SU-DHL-6 (cell line): ENCODE measurements around the gene UBE2G2.

Experiments
- H2AFZ ChIP-seq: fragments of 200-600 bp; sonication (generic); 2 replicates; pipeline ENCODE4 v1.6.1; 2014; ENCODE audit warnings: low read depth, mild to moderate bottlenecking, moderate library complexity, mixed read lengths, antibody characterized with exemption, low read length; ENCODE audit not compliant: severe bottlenecking
- H3F3A ChIP-seq: fragments of 200-600 bp; shearing (Covaris generic); 2 replicates; pipeline ENCODE4 v1.6.0; 2016; ENCODE audit warnings: antibody characterized with exemption, mild to moderate bottlenecking; ENCODE audit not compliant: insufficient read depth
- H3K27ac ChIP-seq: fragments of 200-600 bp; sonication (generic); 2 replicates; pipeline ENCODE4 v1.5.1; 2016; ENCODE audit warnings: low read depth, mild to moderate bottlenecking, low read length, moderate library complexity, mixed read lengths
- H3K27me3 ChIP-seq: fragments of 200-600 bp; sonication (generic), shearing (Covaris generic); 2 replicates; pipeline ENCODE4 v1.6.0; 2014; ENCODE audit warnings: mild to moderate bottlenecking, low read length
- H3K36me3 ChIP-seq: fragments of 200-600 bp; sonication (generic); 2 replicates; pipeline ENCODE4 v1.6.1; 2014; ENCODE audit warnings: mild to moderate bottlenecking, low read length, mixed read lengths
- H3K4me2 ChIP-seq: fragments of 300-600, 200-600 bp; shearing (Covaris generic), sonication (generic); 2 replicates; pipeline ENCODE4 v1.6.0; 2014; ENCODE audit warnings: low read length, low read depth, mild to moderate bottlenecking; ENCODE audit not compliant: poor library complexity, severe bottlenecking
- H3K4me3 ChIP-seq: fragments of 200-600 bp; sonication (generic); 2 replicates; pipeline ENCODE4 v1.5.1; 2014; ENCODE audit warnings: antibody characterized with exemption, low read length, mild to moderate bottlenecking, mixed read lengths; ENCODE audit not compliant: insufficient read depth, poor library complexity, severe bottlenecking
- H3K79me2 ChIP-seq: fragments of 200-600 bp; sonication (generic); 2 replicates; pipeline ENCODE4 v1.6.1; 2014; ENCODE audit warnings: mild to moderate bottlenecking, low read length, moderate library complexity; ENCODE audit not compliant: insufficient read depth
- H3K9ac ChIP-seq: fragments of 200-600 bp; sonication (generic); 2 replicates; pipeline ENCODE4 v1.7.0; 2014; ENCODE audit warnings: mild to moderate bottlenecking, low read length
- H3K9me2 ChIP-seq: fragments of 200-600 bp; sonication (generic); replicated peaks from 2 replicates; pipeline ENCODE4 v1.6.1; 2014; ENCODE audit warnings: low read length; ENCODE audit not compliant: insufficient read depth
- H3K9me3 ChIP-seq: fragments of 200-600 bp; sonication (generic); 2 replicates; pipeline ENCODE4 v1.6.1; 2014; ENCODE audit warnings: low read length, mixed read lengths; ENCODE audit not compliant: insufficient read depth
- H4K20me1 ChIP-seq: fragments of 200-600 bp; sonication (generic); 2 replicates; pipeline ENCODE4 v1.6.1; 2014; ENCODE audit warnings: low read depth, mild to moderate bottlenecking, antibody characterized with exemption, low read length, moderate library complexity, mixed read lengths
- EZH2phosphoT487 ChIP-seq: fragments of 200-600 bp; sonication (generic), shearing (Covaris generic); conservative IDR thresholded peaks from 2 replicates; pipeline ENCODE4 v1.6.1; 2018; ENCODE audit warnings: mild to moderate bottlenecking, antibody characterized with exemption, low read length, moderate library complexity, mixed read lengths
- TF ChIP-seq, protein P1 (sequence below): fragments of 200-600 bp; sonication (generic); IDR thresholded peaks from one replicate; pipeline ENCODE4 v1.5.1; 2017; ENCODE audit warnings: antibody characterized with exemption, mild to moderate bottlenecking, low read length, moderate library complexity; ENCODE audit not compliant: insufficient read depth, poor library complexity, severe bottlenecking

The UBE2G2 gene

DNA sequence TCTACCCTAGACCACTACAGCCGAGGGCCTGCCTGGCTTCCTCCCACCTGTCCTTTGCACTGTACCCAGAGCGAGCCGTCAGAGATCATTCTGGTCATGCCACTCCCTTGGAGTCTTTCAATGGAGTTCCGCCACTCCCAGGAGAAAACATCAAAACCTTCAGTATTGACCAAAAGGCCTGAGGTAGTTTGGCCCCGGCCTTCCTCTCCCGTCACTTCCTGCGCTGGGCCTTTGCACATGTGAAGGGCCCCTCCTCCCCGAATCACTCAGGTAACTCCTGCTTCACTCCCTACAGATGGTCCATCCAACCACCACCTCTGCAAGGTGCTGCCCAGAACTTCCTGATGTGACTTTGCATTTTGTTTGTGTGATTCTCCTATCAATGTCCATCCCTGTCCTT lies 26.6 kb downstream of the UBE2G2 start:
- H3K36me3 ChIP-seq = peaks cover 9% of the 10 kb centered on the region; the same call in 1 of the 2 replicates
- H3K27ac ChIP-seq = no peak overlapping the region
- no peaks in the 10 kb centered on the region for H3K9me2 ChIP-seq
- no peaks in the 10 kb centered on the region for H3K9me3 ChIP-seq
- no peaks in the 10 kb centered on the region for H3K27me3 ChIP-seq
- H3F3A ChIP-seq = 0 out of 2 replicates have a peak, but pooled peaks cover 2% of the 10 kb centered on the region
- 0 out of 2 replicates have a peak, but pooled peaks cover 7% of the 10 kb centered on the region for H4K20me1 ChIP-seq
- H3K4me3 ChIP-seq = no peak overlapping the region
- no peak for TF ChIP-seq EZH2phosphoT487
- H3K79me2 ChIP-seq = peaks cover 19% of the 10 kb centered on the region
- H3K9ac ChIP-seq = no peak overlapping the region
- no peak overlapping the region for H3K4me2 ChIP-seq
- H2AFZ ChIP-seq = no peak overlapping the region

DNA sequence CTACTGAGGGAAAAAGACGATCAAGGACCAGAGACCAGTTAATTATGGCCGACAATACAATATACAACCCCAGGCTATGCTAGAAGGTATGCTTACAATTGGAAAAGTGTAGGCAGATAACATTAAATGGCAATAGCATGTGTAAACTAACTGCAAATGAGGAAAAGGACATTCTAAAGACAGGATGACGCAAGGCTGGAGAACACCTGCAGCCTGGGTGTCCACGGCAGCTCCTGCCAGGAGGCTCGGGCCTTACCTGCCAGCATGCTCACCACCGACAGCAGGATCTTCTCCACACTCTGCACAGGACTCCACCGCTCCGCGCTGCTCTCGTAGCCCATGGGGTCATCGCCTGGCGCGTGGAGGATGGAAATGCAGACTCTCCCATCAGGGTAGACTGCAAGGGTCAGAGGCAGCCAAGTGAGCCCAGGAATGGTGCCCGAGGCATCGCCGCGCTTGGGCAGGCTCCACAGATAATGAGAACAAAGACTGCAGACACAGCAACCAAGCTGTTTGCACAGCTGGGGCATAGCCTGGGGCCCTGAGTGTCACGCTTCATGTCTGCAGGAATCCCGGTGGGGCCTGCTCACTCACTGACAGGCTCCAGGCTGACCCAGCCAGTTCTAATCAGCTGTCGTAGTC lies 28.2 kb downstream of the UBE2G2 start:
- 0 out of 2 replicates have a peak, but pooled peaks cover 4% of the 10 kb centered on the region for H4K20me1 ChIP-seq
- peaks cover 9% of the 10 kb centered on the region; the same call in 1 of the 2 replicates for H3K36me3 ChIP-seq
- H3K9ac ChIP-seq = no peak overlapping the region

DNA sequence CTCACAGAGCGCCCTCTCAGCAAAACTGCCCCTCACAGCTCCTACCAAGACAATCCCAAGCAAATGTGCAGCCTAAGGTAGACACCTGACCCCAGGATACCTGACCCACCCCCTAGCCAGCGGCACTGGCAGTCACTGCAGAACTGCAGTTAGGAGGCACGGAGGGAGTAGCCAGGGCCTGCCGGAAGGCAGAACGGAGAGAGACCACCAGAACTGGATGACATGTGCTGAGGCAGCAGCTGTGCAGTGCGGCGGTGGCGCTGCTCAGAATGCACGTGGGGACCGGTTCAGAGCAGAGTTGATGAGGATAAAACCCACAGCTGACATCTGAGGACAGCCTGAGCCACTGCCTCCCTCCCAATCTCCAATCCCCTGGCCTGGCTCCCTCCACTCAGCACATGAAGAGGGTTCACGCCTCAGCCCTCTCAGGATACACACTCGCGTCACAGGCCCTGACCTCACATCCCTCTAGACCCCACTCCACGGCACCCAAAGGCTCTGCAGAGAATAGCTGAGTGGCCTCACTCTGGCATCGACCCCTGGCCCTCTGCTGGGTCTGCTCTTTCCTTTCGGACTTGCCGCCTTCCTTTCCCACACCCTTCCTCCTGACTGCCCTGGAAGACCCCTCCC lies 29.6 kb downstream of the UBE2G2 start:
- Histone ChIP-seq H3K9me3 (no peaks in the 10 kb centered on the region), H3K4me3 (no peak overlapping the region), H3K79me2 (no peaks in the 10 kb centered on the region; the same call in 1 of the 2 replicates), H3K36me3 (peaks cover 9% of the 10 kb centered on the region; the same call in 1 of the 2 replicates), H2AFZ (no peak overlapping the region), H3K9me2 (no peaks in the 10 kb centered on the region), H3K9ac (no peak overlapping the region), H3K27ac (no peak overlapping the region), H3K4me2 (no peak overlapping the region), H3F3A (0 out of 2 replicates have a peak, but pooled peaks cover 2% of the 10 kb centered on the region), H4K20me1 (0 out of 2 replicates have a peak, but pooled peaks cover 4% of the 10 kb centered on the region), H3K27me3 (no peaks in the 10 kb centered on the region)
- TF ChIP-seq, protein P1, sequence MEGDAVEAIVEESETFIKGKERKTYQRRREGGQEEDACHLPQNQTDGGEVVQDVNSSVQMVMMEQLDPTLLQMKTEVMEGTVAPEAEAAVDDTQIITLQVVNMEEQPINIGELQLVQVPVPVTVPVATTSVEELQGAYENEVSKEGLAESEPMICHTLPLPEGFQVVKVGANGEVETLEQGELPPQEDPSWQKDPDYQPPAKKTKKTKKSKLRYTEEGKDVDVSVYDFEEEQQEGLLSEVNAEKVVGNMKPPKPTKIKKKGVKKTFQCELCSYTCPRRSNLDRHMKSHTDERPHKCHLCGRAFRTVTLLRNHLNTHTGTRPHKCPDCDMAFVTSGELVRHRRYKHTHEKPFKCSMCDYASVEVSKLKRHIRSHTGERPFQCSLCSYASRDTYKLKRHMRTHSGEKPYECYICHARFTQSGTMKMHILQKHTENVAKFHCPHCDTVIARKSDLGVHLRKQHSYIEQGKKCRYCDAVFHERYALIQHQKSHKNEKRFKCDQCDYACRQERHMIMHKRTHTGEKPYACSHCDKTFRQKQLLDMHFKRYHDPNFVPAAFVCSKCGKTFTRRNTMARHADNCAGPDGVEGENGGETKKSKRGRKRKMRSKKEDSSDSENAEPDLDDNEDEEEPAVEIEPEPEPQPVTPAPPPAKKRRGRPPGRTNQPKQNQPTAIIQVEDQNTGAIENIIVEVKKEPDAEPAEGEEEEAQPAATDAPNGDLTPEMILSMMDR = no peak
- no peak for TF ChIP-seq EZH2phosphoT487

More for the DNA sequence above, 28.2 kb downstream of the UBE2G2 start:
- TF ChIP-seq EZH2phosphoT487 = no peak
- TF ChIP-seq, protein P1 = no peak
- no peak overlapping the region for H3K27ac ChIP-seq
- H2AFZ ChIP-seq = no peak overlapping the region
- H3K4me3 ChIP-seq = no peak overlapping the region
- no peak overlapping the region for H3K4me2 ChIP-seq
- no peaks in the 10 kb centered on the region for H3K9me3 ChIP-seq
- H3F3A ChIP-seq = 0 out of 2 replicates have a peak, but pooled peaks cover 2% of the 10 kb centered on the region
- H3K27me3 ChIP-seq = no peaks in the 10 kb centered on the region
- no peaks in the 10 kb centered on the region for H3K9me2 ChIP-seq
- H3K79me2 ChIP-seq = peaks cover 8% of the 10 kb centered on the region
